CD4-positive, alpha-beta T cell treated with Interleukin-6 at 100 ng/mL for 8 hours (primary cell): ENCODE results near the gene RTN4.
A peak's percentile ranks its signal among the peaks of the same experiment; 100 is the strongest.
"Not testable (repeated sequence)": the region's sequence is repeated elsewhere in the genome, so short reads cannot be mapped to it uniquely, and the experiment has no call there.

Source experiments
- DNase-seq: peaks from one replicate; pipeline ENCODE4 v3.0.0-alpha.2; 2020; ENCODE audit warnings: mixed read lengths, low spot score

Gene RTN4

DNA sequence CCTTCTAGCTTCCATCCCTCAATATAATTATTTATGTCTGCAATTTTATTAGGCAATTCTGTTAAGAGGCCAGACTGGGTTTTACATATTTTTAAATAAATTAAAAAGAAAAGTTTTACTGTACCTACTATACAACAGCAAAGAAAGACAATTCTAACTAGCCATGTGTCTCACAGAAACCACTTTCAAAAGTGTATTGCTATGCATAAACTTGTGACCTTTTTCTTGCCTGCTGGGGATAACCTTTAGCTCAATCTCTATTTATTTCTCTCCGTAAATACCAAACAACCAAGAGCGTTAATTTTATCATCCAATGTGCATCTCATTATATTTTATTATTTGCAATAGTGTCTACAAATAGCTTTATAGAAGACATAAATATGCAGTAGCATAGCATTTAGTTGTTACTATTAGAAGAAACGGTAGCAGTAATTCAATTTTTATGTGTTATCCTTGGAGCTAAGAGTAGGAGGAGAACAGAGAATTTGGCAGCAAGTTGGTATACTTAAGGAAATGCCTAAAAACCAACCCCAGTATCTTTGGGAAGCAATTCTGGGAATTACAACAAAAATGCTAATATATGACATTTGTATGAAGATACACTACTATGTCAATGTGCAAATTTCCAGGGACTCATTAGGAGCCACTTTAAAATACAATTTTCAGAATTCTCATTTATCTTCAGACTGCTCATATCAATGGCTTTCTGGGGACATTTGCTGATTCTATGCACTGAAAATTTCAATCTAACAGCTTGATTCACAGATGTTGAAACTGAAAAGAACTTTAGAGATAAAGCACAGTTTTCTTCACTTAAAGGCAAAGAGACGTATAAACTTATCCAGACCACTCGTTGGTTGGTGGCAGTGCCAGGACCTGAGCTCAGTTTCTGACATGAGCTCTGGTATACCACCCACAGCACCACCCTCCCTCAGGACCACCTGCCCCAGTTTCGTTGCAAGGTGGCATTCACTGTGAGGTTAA lies 23.0 kb upstream of the RTN4 start:
- no peak for DNase-seq

- no peak for DNase-seq
Measured at GRCh38 chr2:55063713-55064323, 13.6 kb upstream of the RTN4 start.

DNA sequence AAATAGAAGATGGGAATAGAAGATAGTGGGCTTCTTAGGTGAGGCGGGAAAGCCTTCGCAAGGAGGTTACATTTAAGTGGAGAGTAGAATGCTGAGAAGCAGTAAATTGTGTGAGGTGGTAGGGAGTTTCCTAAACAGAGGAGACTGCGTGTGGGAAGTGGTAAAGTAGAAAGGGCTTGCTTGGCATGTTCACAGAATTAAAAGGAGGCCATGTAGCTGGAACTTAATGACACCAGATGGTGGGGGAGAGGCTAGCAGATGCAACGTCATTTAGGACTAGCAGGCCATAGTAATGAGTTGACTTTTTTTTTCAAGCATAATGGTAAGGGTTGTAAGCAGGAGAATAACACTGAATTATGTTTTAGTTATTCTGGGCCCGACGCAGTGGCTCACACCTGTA lies 13.0 kb upstream of the RTN4 start:
- DNase-seq, result no peak

DNA sequence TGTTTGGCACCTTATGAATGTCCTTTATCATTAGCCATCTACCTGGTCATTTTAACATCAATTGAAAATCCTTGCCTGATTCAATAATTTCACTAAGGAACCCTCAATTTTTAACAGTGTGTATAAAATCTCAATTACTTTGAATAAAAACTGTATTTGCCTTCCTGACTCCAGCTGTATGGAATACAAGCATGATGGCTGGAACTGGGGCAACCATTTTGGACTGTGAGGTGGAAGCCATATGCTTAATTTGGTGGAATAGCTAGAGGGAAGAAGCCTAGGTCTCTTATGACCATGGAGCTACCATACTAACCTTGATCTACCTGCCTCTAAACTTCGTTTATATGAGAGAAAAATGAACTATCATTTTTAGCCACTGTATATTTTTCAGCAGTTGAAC lies 12.5 kb upstream of the RTN4 start:
- no peak for DNase-seq

GRCh38 chr2:55061523-55062344 lies 11.5 kb upstream of the RTN4 start:
- no peak for DNase-seq

GRCh38 chr2:55059793-55060192 lies 9.5 kb upstream of the RTN4 start:
- no peak for DNase-seq

DNA sequence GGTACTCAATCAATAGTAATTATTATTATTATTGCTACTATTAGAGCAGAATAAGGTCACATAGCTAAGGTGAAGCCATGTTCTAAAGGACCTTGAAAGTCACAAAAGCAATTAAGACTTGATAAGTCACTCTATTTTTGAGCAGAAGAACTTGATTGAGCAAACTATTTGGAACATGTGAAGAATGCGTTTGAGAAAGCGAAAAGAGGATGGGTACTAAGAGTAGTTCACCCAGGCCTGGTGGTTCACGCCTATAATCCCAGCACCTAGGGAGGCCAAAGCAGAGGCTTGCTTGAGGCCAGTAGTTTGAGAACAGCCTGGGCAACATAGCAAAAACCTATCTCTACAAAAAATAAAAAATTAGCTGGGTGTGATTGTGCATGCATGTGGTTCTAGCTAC lies 7.2 kb upstream of the RTN4 start:
- no peak for DNase-seq

- no peak for DNase-seq
Measured at GRCh38 chr2:55056024-55056521, 5.8 kb upstream of the RTN4 start.

- DNase-seq, result no peak
Measured at GRCh38 chr2:55054106-55054875, 4.0 kb upstream of the RTN4 start.

GRCh38 chr2:55053225-55053624 lies 3.0 kb upstream of the RTN4 start:
- DNase-seq, result not testable (repeated sequence)

- no peak for DNase-seq
Measured at GRCh38 chr2:55052129-55053061, 2.1 kb upstream of the RTN4 start.

DNA sequence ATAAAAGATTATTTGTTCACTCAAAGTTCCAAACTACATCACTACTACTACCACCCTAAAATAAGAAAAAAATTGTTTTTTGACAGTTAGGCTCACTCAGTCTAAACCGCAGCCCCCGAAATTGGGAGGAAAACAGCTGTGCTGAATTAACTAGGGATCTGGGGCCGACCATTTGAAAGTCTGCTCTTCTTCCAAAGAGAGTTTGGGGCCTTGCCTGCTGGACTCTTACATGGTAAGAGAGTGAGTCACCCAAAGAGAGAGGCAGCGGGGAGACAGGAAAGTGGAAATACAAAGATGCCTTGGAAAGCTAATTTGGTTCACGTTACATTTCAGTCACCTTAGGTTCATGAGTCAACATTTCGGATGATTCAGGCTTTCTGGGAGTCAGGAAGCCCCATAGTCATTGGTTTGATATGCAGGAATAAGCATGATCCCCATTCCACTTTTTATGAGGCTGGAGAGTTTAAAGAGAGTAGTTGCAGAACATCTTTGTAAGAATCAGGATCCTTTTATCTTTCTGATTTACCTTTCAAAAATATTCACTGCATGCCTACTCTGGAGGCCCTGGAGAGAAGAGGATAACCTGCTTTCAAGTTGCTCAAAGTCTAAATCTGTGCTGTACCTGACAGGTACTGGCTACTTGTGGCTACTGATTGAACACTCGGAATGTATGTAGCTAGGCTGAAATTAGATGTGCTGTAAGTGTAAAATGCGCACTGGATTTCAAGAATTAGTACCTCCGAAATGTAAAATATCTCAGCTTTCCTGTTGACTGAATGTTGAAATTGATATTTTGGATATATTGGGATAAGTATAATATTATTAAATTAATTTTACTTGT lies 995 bp upstream of the RTN4 start:
- DNase-seq, result no peak

- no peak for DNase-seq
Measured at GRCh38 chr2:55049821-55050099, 491 bp downstream of the RTN4 start.

DNA sequence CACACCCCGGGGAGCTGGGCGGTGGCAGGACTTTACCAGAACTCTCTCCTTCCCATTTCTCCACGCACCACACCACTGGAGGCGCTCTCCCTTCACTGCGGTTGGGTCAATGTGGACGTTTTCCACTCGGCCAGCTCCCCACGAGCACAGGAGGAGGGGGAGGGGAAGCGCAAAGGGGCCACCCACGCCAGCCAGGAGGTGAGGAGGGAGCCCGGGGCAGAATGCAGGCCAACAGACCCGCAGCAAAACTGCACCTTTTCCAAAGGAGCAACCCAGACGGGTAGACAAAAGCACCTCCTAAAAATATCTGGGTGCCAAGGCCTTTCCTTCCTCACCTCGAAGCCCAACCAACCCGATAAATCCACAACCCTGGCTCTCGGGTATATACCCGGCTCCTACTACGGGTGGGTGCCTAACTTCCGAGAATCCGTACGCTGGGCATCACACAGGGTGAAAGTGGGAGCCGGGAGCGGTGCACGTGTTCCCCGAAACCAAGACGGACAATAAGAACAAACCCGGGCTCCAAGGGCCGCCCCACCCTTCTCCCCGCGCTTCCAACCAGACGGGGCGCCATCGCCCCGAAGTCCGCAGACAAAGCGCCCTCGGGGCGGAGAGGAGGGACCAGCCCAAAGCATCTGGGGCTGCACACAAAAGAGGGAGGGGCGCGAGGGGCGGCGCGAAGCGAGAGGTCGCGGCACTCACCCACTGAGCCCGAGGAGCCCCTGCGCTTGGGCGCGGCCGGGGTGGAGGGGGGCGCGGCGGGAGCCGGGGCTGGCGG lies 1.0 kb downstream of the RTN4 start:
- DNase-seq, result peak; percentile 44

GRCh38 chr2:55048508-55049042 lies 1.7 kb downstream of the RTN4 start:
- DNase-seq, result no peak

GRCh38 chr2:55047677-55048299 lies 2.5 kb downstream of the RTN4 start:
- no peak for DNase-seq

DNA sequence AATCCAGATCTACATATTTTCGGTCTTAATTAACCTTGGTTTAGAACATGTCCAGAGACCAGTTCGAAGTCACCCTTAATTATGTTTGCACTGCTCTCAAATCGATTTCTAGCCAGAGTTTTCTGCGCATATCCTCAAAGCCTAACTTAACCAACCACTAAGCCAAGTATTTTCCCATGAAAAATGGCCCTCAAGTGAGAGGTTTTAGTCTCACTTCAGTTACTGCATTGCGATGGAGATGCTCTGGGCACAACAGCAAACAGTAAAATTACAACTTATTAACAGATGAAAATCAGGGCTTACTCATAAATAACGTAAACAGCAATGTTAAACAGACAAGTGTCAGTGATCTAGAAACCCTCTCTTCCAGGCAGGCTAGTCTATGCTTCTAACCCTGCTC lies 4.5 kb downstream of the RTN4 start:
- DNase-seq, result no peak

- DNase-seq, result no peak
Measured at GRCh38 chr2:55043841-55044240, 6.4 kb downstream of the RTN4 start.
